Left forelimb (tissue), 1 donor: ENCODE results near the gene JAG2.

ENCODE experiments used
- DNase-seq: peaks from one replicate; pipeline ENCODE4 v3.0.0-alpha.2; 2018; ENCODE audit warnings: low spot score

The JAG2 gene

GRCh38 chr14:105182296-105183020 is 13.9 kb upstream of the JAG2 start:
- no peak for DNase-seq

- no peak for DNase-seq
These were observed 13.1 kb upstream of the JAG2 start for GRCh38 chr14:105181549-105182295.

DNA sequence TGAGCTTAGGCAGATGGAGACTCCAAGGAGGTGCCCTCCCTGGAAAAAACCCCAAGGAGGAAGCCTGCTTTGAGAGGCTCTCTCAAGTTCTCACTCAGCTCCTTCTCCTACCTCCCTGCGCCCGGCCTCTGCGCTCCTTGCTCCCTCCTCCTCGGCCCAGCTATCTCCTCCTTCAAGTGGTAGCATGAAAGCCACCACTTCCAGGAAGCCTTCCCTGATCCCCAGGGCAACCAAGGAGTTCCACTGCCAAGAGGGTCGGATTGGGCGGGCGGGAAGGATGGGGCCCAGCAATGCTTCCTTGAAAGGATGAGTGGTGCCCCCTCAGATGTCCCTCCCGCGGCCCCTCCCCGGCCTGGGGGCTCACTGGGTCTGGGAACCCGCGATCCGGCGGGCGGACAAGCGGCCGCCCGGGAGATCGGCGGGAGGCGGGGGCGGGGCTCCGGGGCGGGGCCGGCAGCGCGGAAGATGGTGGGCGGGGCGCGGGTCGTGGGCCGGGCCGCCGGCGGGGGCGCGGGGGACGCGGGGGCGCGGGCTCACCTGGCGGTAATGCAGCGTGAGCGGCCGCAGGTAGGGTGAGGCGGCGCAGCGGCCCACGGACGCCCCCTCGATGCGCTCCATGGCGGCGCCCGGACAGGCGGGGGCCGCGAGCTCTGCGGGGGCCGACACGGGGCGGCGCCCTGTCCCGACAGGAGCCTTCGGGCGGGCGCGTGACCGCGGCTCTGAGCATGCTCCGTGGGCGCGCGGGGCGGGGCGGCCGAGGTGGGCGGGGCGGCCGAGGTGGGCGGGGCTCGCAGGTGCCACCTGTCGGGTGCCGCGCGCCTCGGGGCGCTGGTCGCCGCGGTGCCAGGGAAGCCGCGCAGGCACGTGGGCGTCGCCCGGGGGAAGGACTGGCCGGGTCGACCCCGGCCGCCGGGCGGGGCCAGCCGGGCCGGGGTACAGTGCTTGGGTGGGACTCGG is 12.3 kb upstream of the JAG2 start, which contains the start of gene NUDT14:
Gene NUDT14 (minus strand): TSS at position 721 of the 957 bp plus-strand sequence. CDS start 103 bp downstream, at position 618.
- no peak for DNase-seq

DNA sequence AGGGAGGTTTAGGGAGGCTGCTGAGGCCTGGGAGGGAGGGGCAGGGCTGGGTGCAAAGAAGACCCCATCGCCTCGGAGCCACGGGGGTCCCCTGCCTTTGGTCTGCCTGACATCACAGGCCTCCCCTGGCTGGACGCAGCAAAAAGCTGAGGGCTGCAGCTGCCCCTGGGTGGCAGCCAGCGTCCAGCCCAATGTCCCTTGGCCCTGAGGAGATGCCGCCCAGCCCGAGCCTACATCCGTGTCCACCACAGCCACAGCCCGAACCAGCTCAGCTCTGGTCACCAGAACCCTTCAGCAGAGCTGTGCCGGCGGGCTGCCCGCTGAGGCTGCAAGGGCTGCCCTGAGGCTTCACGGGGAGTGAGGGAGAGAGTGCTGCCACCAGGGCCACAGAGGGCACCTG is 10.6 kb upstream of the JAG2 start:
- no peak for DNase-seq

DNA sequence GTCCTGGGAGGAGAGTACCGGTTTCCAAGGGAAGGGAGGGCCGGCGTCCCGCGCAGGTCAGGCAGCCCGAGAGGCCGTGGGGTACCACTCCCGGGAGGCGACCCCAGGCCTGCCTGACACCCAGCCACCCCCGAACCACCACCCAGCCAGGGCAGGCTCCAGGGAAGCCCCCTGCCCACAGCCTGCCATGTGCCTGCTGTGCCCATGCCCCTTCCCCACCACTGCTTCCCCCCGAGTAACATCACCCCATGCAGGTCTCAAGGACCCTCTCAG is 10.2 kb upstream of the JAG2 start:
- no peak for DNase-seq

DNA sequence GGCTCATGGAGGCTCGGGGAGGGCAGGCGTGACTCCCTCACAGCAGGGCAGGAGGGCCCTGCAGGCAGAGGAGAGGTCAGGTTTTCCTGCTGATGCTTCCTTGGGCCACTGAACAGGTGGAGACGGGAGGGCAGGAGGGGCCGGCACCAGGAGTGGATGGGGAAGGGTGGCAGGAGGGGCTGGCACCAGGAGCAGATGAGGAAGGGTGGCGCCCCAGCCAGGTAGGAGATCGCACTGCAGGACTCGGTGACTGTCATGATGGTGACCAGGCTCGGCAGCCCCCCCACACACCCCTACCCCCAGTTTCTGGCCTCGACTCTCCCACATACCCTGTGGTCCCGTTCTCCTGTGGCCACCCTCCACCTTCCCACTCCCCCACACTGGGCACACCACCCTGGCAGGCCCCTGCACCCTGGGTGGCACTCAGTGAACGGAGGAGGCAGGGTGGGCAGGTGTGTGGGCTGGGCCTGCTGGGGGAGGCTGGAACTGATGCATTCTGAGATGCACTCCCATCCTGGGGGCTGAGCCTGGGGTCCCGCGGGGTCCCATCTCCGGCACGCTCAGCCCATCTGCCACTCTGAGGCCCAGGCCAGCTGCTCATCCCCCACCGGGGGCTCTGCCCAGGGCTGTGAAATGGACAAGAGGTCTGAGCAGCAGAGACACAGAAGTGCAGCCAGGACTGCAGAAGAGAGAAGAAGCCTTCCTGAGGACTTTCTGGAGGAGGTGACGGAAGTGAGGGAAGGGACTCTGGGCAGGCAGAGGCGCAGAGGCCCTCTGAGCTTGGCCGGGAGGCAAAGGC is 9.7 kb upstream of the JAG2 start:
- DNase-seq: no peak

DNA sequence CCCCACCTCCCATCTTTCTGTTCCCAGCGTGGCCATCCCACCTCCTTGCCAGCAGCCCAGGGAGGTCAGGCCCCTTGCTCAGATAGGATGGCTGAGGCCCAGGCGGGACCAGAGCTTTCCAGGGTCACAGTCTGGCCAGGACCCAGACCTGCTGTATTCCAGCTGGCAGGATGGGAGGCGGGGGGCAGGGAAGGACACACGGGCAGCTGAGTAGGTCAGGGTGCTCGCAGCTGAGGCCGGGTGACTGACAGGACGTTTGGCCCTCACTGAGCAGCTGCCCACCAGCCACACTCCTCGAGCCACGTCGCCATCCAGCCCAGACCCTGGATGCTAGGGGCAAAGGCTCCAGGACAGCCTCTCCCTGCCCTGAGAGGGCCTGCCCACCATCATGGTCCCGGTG is 8.5 kb upstream of the JAG2 start:
- no peak for DNase-seq

- no peak for DNase-seq
These were observed 7.9 kb upstream of the JAG2 start for GRCh38 chr14:105176513-105176912.

DNA sequence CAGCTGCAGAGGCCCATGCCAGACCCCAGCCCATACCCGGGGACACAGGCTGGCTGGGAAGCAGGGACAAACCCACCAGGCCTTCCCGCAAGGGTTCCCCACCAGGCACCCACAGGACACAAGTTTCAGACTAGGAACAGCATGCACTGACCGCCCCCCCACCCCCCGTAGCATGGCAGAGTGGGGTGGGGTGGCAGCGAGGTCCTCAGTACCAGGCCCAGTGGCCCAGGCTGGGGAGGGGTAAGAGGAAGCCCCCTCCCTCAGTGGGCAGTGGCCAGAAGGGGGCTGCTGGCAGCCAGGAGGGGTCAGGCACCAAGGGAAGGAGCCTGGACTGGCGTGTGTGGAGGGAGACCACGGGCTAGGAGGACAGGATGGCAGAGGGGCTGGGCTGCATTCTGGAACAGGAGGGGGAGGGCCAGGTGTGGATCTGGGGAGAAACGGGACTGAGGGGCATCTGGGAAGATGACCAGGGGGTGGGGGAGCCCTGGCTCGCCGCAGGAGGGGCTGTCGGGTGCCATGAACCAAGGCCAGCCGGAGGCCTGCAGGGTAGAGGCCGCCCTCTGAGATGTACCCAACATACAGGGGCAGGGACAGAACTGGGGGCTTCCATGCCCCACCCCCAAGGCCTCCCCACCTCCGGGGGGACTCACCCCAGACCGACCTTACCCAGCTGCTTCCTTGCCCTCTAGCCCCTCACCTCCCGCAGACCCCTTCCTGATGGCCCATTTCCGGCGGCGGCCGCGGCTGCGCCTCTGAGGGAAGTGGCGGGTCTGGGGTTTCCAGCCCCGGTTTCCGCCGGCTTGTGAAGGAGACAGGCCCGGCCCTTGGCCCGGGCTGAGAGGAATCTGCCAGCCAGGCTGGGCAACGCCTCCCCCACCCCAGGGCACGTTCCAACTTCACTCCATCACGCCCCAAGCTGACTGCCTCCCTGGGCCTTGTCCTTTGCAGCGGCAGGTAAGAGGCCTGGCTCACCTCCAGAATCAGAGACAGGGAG is 5.6 kb upstream of the JAG2 start:
- DNase-seq: no peak

DNA sequence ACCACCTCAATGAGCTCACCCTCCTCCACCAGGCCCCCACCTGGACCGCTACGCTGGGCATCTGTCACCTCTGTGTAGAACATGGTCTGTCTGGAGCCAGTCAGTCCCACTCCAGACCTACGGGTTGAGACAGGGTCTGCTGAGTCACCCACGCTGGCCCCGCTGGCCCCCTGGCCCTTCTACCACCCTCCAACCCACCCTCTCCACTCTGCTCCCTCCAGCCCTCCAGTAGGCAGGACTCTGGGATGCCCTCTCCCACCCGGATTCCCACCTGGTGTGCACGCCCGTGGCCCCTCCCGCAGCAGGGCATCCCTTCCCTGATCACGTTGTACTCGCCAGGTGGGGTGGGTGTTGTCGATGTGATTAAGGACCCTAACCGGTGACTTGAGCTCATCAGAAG is 4.6 kb upstream of the JAG2 start:
- DNase-seq: no peak

GRCh38 chr14:105172476-105172875 is 3.9 kb upstream of the JAG2 start:
- no peak for DNase-seq

DNA sequence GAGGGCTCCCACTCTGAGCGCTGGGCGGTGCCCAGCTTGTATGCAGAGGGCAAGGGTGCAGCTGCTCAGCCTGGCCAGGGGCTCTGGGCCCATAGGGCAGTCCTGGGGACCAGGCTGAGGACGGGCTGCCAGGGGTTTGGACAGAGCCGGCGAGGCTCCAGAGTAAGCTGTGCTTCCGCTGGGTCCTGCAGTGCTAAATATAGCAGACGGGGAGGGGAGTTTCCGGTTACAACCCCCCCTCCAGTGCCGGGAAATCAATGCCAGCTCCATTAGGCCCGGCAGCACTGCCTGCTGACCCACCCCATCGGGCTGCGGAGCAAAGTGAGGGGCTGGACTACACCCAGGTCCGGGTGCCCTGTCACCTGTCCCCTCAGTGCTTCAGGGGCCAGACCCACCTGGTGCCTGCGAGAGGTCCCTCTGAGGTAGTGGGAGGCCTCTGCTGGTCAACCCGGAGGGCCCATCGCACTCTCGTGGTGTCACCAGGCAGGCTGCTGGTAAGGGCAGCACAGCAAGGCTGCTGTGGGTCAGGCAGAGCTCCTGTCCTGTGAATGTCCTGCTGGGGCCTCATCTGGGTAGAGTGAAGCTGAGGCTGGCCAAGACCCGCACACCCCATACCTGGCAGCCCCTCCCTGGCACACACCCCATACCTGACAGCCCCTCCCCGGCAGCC is 2.6 kb upstream of the JAG2 start:
- DNase-seq: no peak

GRCh38 chr14:105169776-105170655 is 1.4 kb upstream of the JAG2 start:
- DNase-seq: no peak

- DNase-seq: no peak
These were observed 467 bp upstream of the JAG2 start for GRCh38 chr14:105168979-105169507.

DNA sequence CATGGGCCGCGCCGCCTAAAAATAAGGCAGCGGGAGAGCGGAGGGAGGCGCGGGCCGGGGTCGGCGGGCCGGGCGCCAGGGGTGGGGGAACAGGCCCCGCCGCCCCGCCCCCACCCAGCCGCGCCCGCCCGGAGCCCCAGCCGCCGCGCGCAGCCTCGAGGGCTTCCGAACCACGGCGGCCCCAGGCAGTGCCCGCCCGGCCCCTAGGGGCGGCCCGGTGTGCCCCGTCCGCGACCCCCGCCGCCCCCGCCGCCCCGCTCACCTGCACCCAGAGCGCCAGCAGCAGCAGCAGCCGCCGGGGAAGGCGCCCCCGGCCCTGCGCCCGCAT is 519 bp downstream of the JAG2 start:
- DNase-seq: no peak

- no peak for DNase-seq
These were observed 1.1 kb downstream of the JAG2 start for GRCh38 chr14:105167303-105168092.

- DNase-seq: no peak
These were observed 1.8 kb downstream of the JAG2 start for GRCh38 chr14:105166571-105167302.
